Osteoblast (primary cell): ENCODE results near the gene LOXL1. TPM values are rescaled to one million over a fixed set of nuclear protein-coding genes. Genes with fewer than 3 reads are reported as not detected.
"Not testable (repeated sequence)": the region's sequence is repeated elsewhere in the genome, so short reads cannot be mapped to it uniquely, and the experiment has no call there.

Experiments
- DNase-seq: peaks from one replicate; pipeline ENCODE4 v3.0.0; 2011; ENCODE audit warnings: low spot score, mixed read lengths; ENCODE audit not compliant: insufficient read length; ENCODE audit errors: missing footprints
- H2AFZ ChIP-seq: 2 replicates; pipeline ENCODE4 v1.6.0; 2011; ENCODE audit warnings: mild to moderate bottlenecking, low read length
- H3K27ac ChIP-seq: 2 replicates; pipeline ENCODE4 v1.5.1; 2011; ENCODE audit warnings: mild to moderate bottlenecking, low read depth, low read length, moderate library complexity
- H3K27me3 ChIP-seq: 2 replicates; pipeline ENCODE4 v1.6.0; 2012; ENCODE audit warnings: mild to moderate bottlenecking, control low read depth, inconsistent platforms, low read length, moderate library complexity; ENCODE audit not compliant: insufficient read depth
- H3K36me3 ChIP-seq: 2 replicates; pipeline ENCODE4 v1.5.1; 2011; ENCODE audit warnings: mild to moderate bottlenecking, low read length, control low read depth, moderate library complexity; ENCODE audit not compliant: insufficient read depth
- H3K4me1 ChIP-seq: 2 replicates; pipeline ENCODE4 v1.5.1; 2011; ENCODE audit warnings: mild to moderate bottlenecking, low read length, control low read depth, moderate library complexity; ENCODE audit not compliant: insufficient read depth
- H3K4me2 ChIP-seq: 2 replicates; pipeline ENCODE4 v1.6.0; 2011; ENCODE audit warnings: mild to moderate bottlenecking, low read length; ENCODE audit not compliant: insufficient read depth
- H3K4me3 ChIP-seq: fragments of 200-600 bp; sonication (generic); 3 replicates; pipeline ENCODE4 v1.5.1; 2012; ENCODE audit warnings: mild to moderate bottlenecking, low read length, inconsistent platforms; ENCODE audit not compliant: insufficient read depth
- H3K79me2 ChIP-seq: 2 replicates; pipeline ENCODE4 v1.6.0; 2012; ENCODE audit warnings: mild to moderate bottlenecking, low read length, control low read depth, inconsistent platforms; ENCODE audit not compliant: insufficient read depth
- H3K9me3 ChIP-seq: 2 replicates; pipeline ENCODE4 v1.5.1; 2011; ENCODE audit warnings: low read depth, low read length, control low read depth
- H4K20me1 ChIP-seq: 2 replicates; pipeline ENCODE4 v1.6.0; 2012; ENCODE audit warnings: mild to moderate bottlenecking, low read length, control low read depth; ENCODE audit not compliant: insufficient read depth
- total RNA-seq: library from RNA; depleted of rRNA; stranded (reverse); fragments of >200 nt; gene quantifications from 2 replicates; pipeline ENCODE4 v1.2.3, GENCODE V29; 2012
- TF ChIP-seq, protein P1 (sequence below): IDR thresholded peaks from 2 replicates; pipeline ENCODE4 v1.5.1; 2011; ENCODE audit warnings: mild to moderate bottlenecking, low read depth, low read length, moderate library complexity; ENCODE audit errors: extremely low read depth

The LOXL1 gene
- total RNA-seq, 1 donor = 246 TPM

- no peaks in the 10 kb centered on the region for H4K20me1 ChIP-seq
- peak; percentile 70 for DNase-seq
- H3K36me3 ChIP-seq = no peaks in the 10 kb centered on the region
- TF ChIP-seq, protein P1, sequence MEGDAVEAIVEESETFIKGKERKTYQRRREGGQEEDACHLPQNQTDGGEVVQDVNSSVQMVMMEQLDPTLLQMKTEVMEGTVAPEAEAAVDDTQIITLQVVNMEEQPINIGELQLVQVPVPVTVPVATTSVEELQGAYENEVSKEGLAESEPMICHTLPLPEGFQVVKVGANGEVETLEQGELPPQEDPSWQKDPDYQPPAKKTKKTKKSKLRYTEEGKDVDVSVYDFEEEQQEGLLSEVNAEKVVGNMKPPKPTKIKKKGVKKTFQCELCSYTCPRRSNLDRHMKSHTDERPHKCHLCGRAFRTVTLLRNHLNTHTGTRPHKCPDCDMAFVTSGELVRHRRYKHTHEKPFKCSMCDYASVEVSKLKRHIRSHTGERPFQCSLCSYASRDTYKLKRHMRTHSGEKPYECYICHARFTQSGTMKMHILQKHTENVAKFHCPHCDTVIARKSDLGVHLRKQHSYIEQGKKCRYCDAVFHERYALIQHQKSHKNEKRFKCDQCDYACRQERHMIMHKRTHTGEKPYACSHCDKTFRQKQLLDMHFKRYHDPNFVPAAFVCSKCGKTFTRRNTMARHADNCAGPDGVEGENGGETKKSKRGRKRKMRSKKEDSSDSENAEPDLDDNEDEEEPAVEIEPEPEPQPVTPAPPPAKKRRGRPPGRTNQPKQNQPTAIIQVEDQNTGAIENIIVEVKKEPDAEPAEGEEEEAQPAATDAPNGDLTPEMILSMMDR = no peak
- H3K9me3 ChIP-seq = no peaks in the 10 kb centered on the region
- peaks cover 43% of the 10 kb centered on the region for H3K4me1 ChIP-seq
- no peak overlapping the region for H3K4me2 ChIP-seq
- H3K27me3 ChIP-seq = no peaks in the 10 kb centered on the region
- H3K4me3 ChIP-seq = no peak overlapping the region
- no peak overlapping the region for H3K27ac ChIP-seq
- H2AFZ ChIP-seq = no peak overlapping the region
- H3K79me2 ChIP-seq = no peaks in the 10 kb centered on the region
These were observed 32.8 kb downstream of the LOXL1 start for GRCh38 chr15:73959012-73959581.

DNA sequence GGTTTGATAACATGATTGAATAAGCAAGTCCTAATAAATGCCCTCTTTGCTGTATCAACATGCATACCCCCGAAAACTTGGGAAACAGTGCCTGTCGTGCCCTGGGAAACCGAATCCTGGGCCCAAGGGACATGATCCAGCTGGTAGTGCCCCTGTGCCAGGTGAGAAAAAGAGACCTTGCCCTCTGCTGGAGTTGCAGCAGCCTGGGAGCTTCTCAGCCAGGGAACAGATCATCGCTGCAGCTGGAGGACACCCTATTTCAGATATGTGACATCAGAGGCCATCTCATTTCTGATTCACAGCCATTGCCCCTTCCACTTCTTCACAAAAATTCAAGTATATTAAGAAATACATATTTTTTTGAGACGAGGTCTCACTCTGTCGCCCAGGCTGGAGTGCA is 33.5 kb downstream of the LOXL1 start:
- H3K27ac ChIP-seq = no peak overlapping the region
- no peak overlapping the region for H3K4me2 ChIP-seq
- TF ChIP-seq, protein P1 = no peak

DNA sequence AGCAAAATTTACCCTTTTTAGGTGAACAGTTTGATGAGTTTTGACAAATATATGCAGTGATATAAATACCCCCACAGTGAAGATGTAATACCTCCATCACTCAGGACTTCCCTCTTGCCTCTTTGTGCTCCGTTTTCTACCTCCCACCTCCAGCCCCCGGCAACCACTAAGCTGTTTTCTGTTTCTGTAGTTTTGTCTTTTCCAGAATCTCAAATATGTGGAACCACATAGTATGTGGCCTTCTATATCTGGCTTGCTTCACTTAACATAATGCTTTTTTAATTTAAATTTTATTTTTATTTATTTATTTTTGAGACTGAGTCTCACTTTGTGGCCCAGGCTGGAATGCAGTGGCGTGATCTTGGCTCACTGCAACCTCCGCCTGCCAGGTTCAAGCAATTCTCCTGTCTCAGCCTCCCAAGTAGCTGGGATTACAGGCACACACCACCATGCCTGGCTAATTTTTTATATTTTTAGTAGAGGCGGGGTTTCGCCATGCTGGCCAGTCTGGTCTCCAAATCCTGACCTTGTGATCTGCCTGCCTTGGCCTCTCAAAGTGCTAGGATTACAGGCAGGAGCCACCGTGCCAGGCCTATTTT is 34.3 kb downstream of the LOXL1 start:
- not testable (repeated sequence) for H3K27ac ChIP-seq, H3K36me3 ChIP-seq, H3K9me3 ChIP-seq, H3K79me2 ChIP-seq, DNase-seq, H2AFZ ChIP-seq, H4K20me1 ChIP-seq, H3K4me3 ChIP-seq, H3K27me3 ChIP-seq, H3K4me2 ChIP-seq
- peaks cover 50% of the 10 kb centered on the region for H3K4me1 ChIP-seq

More for the DNA sequence above, 33.5 kb downstream of the LOXL1 start:
- H3K4me1 ChIP-seq = peaks cover 44% of the 10 kb centered on the region
- DNase-seq = no peak
- no peak overlapping the region for H2AFZ ChIP-seq
- H3K27me3 ChIP-seq = no peaks in the 10 kb centered on the region
- no peaks in the 10 kb centered on the region for H3K79me2 ChIP-seq
- H4K20me1 ChIP-seq = no peaks in the 10 kb centered on the region
- H3K4me3 ChIP-seq = no peak overlapping the region
- H3K9me3 ChIP-seq = no peaks in the 10 kb centered on the region
- no peaks in the 10 kb centered on the region for H3K36me3 ChIP-seq

DNA sequence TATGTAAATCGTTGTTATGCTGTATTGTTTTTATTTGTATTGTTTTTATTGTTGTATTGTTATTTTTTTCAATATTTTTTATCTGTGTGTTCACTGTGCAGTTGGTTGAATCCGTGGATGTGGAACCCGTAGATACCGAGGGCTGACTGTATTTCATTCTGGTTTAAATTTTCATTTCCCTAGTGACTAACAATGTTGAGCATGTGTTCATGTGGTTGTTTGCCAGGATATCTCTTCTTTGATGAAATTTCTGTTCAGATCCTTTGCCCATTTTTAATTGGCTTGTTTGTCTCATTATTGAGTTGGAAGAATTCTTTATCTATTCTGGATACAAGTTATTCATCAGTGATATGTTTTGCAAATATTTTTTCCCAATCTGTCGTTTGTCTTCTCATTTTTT is 36.2 kb downstream of the LOXL1 start:
- Histone ChIP-seq H3K36me3 (no peaks in the 10 kb centered on the region), H3K4me2 (no peak overlapping the region), H3K9me3 (no peaks in the 10 kb centered on the region), H3K27me3 (no peaks in the 10 kb centered on the region), H3K4me3 (no peak overlapping the region), H2AFZ (no peak overlapping the region), H4K20me1 (no peaks in the 10 kb centered on the region), H3K4me1 (peaks cover 45% of the 10 kb centered on the region), H3K27ac (no peak overlapping the region), H3K79me2 (no peaks in the 10 kb centered on the region)
- DNase-seq = no peak
- TF ChIP-seq, protein P1 = no peak
